Activated CD4-positive, CD25-positive, alpha-beta regulatory T cell (primary cell): ENCODE data around the gene MAML1.
"Not testable (repeated sequence)": the region's sequence is repeated elsewhere in the genome, so short reads cannot be mapped to it uniquely, and the experiment has no call there.

Experiments used
- DNase-seq, 4 experiments: peaks; one replicate each; lab custom pipeline; 2025; lab: John Stamatoyannopoulos, UW

The MAML1 gene

DNA sequence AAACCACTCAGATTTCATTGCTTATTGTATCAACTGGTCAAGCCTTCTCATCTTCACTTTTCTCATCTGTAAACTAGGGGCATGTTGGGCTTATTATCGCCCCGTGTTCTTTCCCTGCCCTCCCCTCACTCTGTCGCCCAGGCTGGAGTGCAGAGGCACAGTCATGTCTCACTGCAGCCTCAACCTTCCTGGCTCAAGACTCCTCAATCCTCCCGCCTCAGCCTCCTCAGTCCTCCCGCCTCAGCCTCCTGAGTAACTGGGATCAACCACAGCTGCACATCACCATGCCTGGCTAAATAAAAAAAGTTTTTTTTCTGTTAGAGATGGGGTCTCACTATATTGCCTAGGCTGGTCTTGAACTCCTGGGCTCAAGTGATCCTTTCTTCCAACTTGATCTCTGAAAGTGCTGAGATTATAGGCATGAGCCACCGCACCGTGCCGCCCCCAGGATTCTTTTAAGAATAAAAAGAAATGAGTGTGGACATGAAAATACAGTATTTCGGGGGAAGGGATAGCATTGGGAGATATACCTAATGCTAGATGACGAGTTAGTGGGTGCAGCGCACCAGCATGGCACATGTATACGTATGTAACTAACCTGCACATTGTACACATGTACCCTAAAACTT, 2.0 kb downstream of the MAML1 start:
- no peak for DNase-seq

DNA sequence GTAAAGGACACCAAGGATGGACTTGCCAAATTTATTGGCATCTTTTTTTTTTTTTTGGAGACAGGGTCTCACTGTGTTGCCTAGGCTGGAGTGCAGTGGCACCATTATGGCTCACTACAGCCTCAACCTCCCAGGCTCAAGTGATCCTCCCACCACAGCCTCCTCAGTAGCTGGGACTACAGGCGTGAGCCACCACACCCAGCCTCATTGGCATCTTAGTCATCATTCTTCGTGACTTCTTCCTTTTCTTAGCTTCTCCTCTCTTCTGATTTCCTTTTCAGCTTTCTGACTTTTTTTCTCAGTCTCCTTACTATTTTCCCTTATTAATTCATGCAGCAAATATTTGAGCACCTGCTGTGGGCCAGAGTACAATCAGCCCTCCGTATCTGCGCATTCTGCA, 6.1 kb downstream of the MAML1 start:
- DNase-seq = no peak

DNA sequence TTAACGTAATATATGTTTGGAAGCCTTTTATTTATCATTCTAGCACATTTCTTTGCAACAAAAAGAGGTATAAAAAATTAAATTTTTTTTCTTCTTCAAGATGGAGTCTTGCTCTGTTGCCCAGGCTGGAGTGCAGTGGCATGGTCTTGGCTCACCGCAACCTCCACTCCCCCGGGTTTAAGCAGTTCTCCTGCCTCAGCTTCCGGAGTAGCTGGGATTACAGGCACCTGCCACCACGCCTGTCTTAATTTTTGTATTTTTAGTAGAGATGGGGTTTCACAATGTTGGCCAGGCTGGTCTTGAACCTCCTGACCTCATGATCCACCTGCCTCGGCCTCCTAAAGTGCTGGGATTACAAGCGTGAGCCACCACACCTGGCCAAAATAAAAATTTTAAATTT, 11.5 kb downstream of the MAML1 start:
- not testable (repeated sequence) for DNase-seq

DNA sequence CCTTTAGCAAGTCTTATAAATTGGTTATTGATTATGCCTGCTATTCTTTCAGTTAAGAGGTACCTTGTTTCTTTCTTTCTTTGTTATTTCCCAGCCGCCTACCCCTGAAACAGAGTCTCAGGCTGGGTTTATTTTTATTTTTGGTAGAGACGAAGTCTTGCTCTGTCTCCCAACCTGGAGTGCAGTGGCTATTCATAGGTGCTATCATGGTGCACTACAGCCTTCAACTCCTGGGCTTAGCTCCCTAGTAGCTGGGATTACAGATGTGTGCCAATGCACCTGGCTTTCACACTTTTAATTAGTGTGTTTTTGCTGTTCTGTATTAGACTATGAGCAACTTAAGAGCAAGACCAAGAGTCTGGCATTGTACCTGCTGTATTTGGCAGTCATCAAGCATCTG, 14.2 kb downstream of the MAML1 start:
- no peak for DNase-seq

DNA sequence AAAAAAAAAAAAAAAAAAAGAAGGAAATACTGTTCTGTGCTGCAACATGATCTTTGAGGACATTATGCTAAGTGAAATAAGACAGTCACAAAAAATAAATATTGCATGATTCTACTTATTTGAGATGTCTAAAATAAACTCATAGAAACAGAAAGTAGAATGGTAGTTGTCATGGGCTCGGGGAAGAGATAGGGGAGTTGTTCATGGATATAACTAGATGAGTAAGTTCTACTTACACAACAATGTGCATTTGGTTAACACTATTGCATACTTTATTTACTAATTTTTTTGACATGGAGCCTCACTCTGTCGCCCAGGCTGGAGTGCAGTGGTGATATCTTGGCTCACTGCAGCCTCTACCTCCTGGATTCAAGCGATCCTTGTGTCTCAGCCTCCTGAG, 15.2 kb downstream of the MAML1 start:
- DNase-seq = no peak

DNA sequence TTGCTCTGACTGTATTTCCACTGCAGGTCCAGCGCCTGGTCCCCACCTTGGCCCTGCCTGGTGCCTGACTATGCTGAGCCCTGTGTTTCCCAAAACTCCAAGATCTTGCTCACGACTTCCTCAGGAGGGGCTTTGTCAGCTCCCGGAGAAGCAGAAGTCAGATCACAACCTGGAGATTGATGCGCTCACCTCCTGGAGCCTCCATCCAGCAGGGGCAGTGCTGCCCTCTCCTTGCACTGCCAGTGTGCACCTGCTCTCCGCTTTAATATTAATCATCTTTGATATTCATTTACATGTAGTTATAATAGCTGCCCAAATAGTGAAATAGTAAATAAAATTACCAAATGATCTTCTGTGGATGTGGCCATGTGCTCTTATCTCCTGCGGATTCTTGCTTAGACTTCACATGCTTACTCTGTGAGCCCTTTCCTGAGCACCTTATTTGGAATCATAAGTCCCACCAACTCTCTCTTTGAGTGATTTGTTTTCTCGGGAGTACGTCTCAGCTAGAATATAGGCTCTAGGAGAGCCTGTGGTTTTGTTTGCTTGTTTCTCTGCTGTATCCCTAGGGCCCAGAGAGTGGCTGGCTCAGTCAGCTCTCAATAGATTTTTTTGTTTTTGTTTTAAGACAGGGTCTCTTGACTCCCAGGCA, 17.4 kb downstream of the MAML1 start:
- no peak for DNase-seq

DNA sequence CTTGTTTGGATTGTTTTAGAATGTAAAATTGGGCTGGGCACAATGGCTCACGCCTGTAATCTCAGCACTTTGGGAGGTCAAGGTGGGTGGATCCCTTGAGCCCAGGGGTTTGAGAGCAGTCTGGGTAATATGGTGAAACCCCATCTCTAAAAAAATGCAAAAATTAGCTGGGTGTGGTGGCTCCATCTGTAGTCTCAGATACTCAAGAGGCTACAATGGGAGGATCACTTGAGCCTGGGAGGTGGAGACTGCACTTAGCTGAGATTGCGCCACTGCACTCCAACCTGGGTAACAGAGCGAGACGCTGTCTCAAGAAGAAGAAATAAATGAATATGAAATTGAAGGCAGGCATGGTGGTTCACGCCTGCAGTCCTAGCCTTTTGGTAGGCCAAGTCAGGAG, 21.3 kb downstream of the MAML1 start:
- DNase-seq = no peak

DNA sequence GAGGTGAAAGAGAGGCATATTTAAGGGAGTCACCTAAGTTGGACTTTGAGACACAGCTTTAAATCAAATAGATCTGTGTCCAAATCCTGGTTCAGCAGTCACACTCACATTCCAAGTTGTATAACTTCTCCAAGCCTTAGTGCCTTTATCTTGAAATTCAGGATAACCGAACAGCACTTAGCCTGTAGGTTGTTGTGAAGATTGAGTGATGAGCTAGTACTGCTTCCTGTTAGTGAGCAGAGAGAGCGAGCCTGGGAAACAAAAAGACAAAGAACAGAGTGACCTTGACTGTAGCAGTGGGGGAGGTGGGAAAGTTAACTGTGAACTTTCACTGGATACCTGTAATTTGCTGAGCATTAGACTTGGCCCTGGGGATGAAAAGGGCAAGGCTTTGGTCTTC, 22.4 kb downstream of the MAML1 start:
- DNase-seq = no peak

DNA sequence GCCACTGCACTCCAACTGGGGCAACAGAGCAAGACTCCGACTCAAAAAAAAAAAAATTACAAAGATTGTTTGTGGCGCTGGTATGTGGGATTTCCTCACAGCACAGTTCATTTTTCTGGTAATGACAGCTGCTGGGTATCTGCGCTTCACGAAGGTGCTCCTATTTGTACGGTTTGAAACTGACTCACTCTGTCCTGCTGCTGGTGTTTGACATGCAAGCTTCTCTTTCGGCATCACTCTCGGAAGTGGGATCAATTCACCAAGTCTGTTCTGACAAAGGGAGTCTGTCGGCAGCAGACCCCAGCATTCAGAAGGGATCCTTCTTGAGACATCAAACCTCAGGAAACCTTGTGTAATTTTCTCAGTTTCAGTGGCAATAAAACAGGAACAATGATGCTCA, 26.3 kb downstream of the MAML1 start:
- DNase-seq = no peak

DNA sequence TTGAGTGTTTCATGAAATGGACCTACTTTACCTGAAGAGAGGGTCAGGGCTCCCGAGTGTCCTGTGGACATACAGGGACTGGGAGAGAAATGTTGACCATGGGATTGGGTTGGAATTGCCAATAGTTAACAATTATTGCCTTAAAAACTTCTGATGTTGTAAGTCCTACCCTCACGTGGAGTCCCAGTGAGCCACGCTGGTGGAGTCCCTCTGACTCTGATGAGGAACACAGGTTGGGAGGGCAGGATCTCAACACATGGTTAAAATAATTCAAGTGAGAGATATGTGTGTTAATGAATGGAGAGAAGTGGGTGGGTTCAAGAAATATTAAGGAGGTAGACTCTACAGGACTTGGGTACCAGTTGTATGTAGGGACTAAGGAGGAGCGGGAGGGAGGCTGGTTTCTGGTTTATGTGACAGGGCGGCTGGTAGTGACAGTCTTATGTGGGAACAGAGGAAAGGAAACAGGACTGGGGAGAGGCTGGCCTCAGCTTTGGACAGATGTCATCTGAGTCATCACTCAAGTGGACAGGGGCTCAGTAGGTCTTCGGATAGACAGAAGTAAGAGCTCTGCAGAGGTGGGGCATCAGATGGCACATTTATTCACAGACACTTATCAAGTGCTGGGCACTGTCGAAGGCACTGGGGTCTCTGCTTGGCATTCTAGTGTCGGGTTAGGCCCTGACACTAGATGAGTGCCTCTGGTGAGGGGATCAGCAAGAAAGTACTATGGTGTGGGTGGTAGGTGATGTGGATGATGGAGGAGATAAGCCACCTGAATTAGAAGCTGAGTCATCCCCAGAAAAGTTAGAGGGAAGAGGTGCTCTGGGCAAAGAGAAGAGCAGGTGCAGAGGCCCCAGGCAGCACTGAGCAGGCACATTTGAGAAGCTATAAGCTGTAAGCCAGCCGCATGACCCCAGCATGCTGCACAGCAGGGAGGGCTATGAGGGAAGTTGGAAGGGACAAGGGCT, 27.2 kb downstream of the MAML1 start:
- peak in 1 of 4 experiments; percentile 10 for DNase-seq

DNA sequence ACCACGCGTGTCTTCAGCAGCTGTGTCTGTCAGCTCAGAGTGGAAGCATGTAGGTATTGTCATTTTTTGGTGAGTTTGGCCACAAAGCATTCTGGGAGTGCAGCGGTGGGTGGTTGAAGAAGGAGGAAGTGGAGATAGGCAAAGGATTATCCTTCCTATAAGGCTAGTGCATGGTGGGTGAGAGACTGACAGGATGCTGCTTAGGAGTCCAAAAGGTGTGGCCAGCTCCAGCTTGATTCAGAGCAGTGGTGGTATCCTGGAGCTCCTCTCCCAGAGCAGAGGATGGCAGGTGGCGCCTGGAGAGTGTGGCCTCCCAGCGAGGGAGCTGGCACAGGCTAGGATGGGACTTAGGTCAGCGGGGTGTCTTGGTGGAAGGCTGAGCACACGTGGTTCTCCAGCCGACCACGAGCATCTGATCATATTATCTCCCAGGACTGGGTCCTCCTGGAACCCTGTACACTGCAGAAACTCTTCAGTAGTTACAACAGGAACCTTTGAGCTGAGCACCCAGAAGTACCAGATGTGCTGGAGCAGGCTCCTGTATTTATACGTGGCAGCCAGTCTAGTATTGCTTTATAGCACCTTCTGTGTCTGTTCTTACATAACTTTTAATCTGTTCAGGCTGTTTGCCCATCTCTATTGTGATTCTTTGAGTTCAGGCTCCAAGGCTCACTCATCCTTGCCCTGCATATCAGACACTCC, 29.6 kb downstream of the MAML1 start:
- DNase-seq = peak in 1 of 4 experiments; percentile 6

DNA sequence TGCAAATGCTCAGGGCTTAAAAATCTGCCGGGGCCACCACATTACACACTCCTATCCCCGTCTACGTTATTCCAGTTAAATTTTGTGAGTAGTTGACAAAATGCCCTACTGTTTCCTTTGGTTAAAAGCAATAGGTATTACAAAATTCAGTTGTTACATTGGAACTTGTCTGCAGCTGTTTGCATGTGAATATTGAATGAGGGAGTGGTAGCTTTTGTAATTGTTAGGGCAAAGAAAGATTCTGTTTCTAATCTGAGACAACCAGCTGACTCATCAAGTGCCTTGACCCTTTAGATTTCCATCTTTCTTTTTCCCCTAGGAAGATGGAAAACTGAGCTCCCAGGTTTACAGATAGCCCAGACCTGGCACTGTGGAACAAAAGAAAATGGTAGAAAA, 30.2 kb downstream of the MAML1 start:
- DNase-seq = no peak

DNA sequence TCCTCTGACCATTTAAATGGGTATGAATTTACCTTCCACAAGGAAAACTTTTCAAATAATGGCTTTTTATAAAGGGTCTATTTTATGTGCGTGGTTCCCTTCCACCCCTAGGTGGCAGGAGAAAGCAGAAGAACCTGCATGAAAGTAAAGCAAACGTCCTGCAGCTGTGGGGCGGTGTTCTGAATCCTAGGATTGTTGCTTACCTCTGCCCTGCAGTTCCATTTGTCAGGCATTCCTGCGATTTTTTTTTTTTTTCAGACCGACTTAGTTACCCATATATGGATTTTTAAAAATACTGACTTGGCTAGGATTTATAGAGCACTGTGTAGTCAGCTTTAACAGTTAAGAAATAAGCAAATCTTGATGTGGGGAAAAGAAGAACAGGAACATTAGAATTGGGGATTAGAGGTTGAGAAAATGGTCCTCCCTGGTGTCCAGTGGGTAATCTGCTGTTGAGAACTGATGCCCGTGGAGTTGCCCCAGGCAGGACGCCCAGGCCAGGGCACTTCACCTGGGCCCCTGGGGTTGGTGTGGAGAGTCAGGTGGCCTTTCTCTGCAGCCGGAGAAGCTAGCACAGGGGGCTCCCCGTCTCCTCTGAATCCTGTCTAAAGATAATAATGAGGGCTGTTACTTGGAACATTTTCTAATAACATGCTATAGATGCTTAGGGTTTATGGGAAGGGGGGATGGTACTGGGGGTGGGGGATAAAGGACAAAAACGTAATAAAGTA, 30.8 kb downstream of the MAML1 start:
- peak in 3 of 4 experiments; percentile 23 to 34 (median 23) for DNase-seq

DNA sequence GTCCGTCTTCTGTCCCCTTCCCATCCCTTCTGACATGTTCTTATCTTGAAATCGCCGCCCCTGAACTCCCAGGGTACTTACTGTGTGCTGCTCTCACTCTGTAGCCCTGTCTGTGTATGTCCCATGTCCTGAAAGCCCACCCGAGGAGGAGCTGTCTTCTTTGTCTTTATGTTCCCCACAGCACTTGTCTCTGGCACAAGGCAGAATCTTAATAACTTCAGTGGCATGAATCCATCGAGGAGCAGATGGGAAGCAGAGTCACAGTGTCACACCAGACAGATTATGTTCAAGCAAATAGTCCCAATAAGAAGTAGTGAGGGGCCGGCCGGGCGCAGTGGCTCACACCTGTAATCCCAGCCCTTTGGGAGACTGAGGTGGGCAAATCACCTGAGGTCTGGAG, 31.4 kb downstream of the MAML1 start:
- DNase-seq = no peak

DNA sequence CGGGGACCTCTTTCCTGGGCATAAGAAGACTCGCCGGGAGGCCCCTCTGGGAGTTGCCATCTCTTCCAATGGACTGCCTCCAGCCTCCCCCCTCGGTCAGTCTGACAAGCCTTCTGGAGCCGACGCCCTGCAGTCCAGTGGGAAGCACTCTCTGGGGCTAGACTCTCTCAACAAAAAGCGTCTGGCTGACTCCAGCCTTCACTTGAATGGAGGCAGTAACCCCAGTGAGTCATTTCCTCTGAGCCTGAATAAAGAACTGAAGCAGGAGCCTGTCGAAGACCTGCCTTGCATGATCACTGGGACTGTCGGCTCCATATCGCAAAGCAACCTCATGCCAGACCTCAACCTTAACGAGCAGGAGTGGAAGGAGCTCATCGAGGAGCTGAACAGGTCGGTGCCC, 32.8 kb downstream of the MAML1 start:
- DNase-seq = no peak

DNA sequence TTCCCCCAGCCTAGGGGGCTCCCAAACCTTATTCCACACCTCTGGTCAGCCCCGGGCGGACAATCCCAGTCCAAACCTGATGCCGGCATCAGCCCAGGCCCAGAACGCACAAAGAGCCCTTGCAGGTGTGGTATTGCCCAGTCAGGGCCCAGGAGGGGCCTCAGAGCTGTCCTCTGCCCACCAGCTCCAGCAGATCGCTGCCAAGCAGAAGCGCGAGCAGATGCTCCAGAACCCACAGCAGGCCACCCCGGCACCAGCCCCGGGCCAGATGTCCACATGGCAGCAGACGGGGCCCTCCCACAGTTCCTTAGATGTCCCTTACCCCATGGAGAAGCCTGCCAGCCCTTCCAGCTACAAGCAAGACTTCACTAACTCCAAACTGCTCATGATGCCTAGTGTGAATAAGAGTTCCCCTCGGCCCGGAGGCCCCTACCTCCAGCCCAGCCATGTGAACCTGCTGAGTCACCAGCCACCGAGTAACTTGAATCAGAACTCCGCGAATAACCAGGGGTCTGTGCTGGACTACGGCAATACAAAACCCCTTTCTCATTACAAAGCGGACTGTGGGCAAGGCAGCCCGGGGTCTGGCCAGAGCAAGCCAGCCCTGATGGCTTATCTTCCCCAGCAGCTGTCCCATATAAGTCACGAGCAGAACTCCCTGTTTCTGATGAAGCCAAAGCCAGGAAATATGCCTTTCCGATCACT, 33.6 kb downstream of the MAML1 start:
- DNase-seq = no peak

DNA sequence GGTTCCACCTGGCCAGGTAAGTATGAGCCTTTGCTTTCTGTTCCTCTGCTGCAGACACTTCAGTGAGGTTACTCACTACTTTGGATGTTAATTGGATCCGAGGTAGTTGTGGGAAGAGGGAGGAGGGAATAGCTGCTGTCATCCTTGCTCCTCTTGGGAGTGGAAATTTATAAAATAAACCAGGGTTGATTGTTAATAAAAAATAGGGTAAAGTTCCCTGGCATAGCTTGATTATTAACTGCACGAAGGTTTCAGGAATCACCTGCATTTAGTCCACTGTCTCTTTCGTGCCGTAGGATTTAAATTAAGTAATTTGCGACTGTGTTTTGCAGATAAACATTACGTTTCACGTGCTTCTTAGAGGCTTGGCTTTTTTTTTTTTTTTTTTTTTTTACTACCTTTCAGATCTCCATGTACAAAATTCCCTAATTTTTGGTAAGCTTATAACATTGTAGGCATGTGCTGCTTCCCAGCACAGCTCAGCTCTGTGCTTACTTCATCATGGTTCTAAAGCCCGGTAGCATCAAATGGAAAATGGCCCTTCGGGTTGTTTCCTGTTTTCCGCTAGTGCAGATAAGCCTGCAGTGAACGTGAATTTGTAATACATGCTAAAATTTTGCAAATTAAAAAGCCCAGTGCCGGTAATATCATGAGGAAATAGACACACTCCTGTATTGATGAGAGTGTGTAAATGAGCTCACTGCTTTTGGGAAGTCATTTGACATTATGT, 34.3 kb downstream of the MAML1 start:
- no peak for DNase-seq

DNA sequence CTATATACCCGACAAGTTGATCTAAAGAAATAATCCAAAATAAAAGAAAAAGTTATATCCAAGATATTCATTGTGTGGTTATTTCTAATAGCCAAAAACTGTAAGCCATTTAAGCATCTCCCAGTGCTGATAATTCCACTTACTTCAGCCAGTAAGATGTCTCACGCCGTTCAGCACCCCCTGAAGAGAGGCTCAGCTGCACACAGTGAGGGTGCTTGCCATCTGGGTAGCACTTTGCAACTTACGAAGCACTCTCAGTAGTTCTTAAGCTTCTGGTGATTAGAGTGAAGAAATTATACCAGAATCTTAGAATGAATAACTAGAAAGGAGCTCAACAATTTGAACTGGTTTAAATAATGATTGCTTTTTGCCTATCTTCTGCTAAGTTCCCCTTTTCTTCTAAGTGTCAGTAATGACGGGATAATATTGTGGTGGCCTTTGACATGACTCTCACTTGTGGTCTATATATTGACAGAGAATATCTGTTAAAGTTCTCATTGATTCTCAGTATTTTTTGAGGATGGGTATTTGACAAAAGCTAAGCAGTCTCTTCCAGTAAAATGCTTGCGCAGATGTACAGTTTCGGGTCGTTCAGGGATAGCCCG, 35.0 kb downstream of the MAML1 start:
- no peak for DNase-seq

DNA sequence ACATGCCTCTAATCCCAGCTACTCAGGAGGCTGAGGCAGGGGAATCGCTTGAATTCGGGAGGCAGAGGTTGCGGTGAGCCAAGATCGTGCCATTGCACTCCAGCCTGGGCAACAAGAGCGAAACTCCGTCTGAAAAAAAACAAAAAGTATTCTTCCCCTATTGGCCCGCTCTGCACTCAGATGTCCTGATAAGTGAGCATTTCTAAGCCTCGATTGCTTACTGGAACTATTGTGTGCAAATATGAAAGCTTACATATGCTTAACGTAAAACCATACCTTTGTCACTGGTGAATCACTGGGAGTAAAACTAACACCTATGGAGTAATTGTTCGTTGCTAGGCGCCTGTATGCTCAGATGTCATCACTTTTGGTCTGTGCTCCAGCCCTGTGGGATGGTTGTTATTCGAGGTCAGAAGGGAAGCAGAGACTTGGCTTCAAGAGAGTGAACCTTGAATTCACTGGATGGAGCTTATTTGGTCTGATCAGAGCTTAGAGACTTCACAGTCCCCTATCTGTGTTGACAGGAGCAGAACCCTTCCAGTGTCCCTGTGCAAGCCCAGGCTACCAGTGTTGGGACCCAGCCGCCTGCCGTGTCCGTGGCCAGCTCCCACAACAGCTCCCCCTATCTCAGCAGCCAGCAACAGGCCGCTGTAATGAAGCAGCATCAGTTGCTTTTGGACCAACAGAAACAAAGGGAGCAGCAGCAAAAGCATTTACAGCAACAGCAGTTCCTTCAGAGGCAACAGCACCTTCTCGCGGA, 35.9 kb downstream of the MAML1 start:
- no peak for DNase-seq
